ENCODE data around the gene GPR84.
"Not testable (repeated sequence)": the region's sequence is repeated elsewhere in the genome, so short reads cannot be mapped to it uniquely, and the experiment has no call there.

Gene GPR84

DNA sequence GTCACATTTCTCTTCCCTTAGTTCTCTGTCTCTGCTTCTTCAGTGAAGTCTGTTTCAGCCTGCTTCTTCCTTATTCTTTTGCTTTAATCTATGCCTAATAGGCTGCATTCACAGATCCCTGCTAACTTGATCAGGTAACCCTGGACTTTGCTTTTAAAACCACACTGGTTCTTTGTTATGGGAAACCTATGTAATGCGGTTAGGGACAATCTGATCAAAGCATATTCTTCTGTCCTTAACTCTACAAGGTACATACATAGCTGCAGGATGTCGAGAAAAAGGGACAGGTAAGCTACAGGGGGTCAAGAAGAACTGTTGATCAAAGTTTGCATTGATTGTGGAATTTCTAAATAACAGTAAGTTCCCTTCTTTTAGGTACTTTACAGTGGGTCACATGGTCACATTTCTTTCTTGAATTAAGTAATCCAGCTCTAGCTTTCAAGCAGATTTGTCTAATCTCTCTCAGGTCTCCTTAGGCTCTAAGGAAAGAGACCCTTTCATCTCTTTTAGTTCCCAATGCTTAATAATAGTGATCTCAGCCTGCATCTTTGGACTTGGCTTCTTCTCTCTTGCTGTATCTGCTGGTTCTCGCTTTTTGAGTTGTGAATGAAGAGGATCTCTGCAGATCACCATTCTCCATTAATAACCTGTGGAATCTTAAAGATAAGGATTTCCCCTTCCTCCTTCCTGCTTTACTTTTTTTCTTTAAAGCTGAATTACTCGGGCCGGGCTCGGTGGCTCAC is 35.5 kb downstream of the GPR84 start:
- peaks cover 15% of the 10 kb centered on the region for H3K36me3 ChIP-seq (replicated peaks)
- peaks cover 24% of the 10 kb centered on the region for H3K4me1 ChIP-seq
- in situ Hi-C loops (cut with MboI; ENCODE audit: low sequenced_read_pairs), result no loop called here
- no peak for DNase-seq (ENCODE audit: low spot score in 2 of 2)
- H3K27me3 ChIP-seq (ENCODE audit: low read depth), result no peaks in the 10 kb centered on the region
- H3K4me3 ChIP-seq, result no peak overlapping the region
- H3K9me3 ChIP-seq, result no peaks in the 10 kb centered on the region

DNA sequence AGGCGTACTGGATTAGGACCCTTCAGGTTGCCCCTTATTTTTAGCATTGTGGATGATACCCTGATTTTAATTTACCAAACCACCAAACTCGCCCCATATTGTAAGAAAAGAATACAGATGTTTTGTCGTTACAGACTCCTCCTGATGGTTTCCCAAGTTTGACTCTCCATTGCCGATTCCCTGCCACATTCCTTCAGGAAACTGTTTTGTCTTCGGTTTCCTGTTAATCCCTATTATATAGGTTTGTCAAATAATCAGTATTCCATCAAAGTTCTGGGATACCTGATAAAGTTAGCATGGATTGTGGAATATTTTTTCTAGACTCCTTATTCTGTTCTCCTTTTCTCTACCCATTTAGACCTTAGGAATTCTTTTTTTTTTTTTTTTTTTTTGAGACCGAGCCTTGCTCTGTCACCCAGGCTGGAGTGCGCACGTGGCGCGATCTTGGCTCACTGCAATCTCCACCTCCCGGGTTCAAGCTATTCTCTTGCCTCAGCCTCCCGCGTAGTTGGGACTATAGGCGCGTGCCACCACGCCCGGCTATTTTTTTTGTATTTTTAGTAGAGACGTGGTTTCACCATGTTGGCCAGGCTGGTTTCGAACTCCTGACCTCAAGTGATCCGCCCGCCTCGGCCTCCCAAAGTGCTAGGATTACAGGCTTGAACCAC is 38.7 kb downstream of the GPR84 start:
- in situ Hi-C loops (cut with MboI; ENCODE audit: low sequenced_read_pairs), result not testable (repeated sequence)

DNA sequence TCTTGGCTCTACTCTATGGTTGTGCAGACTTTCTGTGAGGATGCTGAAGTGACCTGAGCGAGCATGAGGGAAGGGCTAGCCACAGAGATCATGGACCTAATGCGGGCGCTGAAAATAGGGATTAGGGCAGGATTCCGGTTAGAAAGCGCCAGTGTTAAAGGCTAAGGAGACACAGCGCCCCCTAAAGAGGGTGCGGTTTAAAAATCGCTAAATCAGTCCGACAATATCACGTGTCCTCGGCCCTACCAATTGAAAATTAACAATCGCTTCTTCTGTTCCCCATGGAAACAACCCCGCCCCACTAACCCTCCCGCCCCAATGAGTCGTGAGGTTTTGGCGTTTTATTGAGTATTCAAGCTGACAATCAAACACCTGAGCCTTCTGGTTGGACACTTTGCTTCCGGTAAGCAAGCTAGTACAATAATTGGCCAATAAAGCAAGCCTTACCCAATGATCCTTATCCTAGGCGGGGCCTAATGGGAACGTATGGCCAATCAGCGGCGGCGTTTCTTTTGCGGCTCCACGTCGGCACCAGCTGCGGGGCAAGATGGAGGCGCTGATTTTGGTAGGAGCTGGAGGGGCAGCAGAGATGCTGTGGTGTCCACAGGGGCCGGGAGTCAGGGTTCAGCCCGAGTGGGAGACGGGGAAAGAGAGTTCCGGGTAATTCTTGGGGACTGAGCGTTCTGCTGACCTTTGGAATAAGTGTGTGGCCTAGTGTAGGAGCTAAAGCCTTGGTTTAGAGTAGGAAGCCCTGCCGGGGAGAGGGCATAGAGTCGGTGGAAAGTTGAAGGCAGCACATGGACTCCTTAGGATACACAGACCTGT is 39.5 kb downstream of the GPR84 start, which contains the start of gene COPZ1:
Gene COPZ1, plus strand, starts transcription at position 515 of the 825 bp plus-strand sequence. Its CDS starts 33 bp downstream, at position 548.
- peaks cover 24% of the 10 kb centered on the region for H3K4me1 ChIP-seq
- peak; percentile 97 to 100 for DNase-seq (ENCODE audit: low spot score in 2 of 2)
- in situ Hi-C loops (cut with MboI; ENCODE audit: low sequenced_read_pairs), result no loop called here

More for the DNA sequence above, 38.7 kb downstream of the GPR84 start:
- Histone ChIP-seq H3K4me3 (peak overlapping the region; percentile 87), H3K36me3 (replicated peaks) (peaks cover 15% of the 10 kb centered on the region), H3K4me1 (peaks cover 24% of the 10 kb centered on the region)
- DNase-seq (ENCODE audit: low spot score in 2 of 2), result peak in 1 of 2 experiments; percentile 47
- H3K9me3 ChIP-seq; H3K27me3 ChIP-seq (ENCODE audit: low read depth): not testable (repeated sequence)

DNA sequence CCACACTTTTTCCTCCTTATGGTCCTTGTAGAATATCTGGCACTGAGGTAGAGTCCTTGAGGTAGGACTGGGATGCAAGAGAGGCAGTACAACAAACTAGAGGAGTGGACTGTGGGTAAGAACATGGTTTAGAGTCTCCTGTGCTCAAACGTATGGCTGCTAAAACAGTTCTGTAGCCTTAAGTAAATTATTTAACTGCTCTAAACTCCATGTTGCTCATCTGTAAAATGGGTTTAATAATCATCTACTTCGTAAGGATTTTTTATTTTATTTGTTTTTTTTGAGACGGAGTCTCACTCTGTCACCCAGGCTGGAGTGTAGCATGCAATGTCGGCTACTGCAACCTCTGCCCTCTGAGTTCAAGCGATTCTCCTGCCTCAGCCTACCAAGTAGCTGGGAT is 42.9 kb downstream of the GPR84 start:
- H3K27me3 ChIP-seq (ENCODE audit: low read depth), result no peaks in the 10 kb centered on the region
- peaks cover 6% of the 10 kb centered on the region for H3K4me1 ChIP-seq
- H3K4me3 ChIP-seq, result no peak overlapping the region
- no peaks in the 10 kb centered on the region for H3K9me3 ChIP-seq
- in situ Hi-C loops (cut with MboI; ENCODE audit: low sequenced_read_pairs), result no loop called here
- H3K36me3 ChIP-seq (replicated peaks), result no peaks in the 10 kb centered on the region
- no peak for DNase-seq (ENCODE audit: low spot score in 2 of 2)

More for the DNA sequence above, 39.5 kb downstream of the GPR84 start, which contains the start of gene COPZ1:
- H3K4me3 ChIP-seq, result peak within 1 kb of the TSS; percentile 87
- peaks cover 15% of the 10 kb centered on the region for H3K36me3 ChIP-seq (replicated peaks)
- no peaks in the 10 kb centered on the region for H3K27me3 ChIP-seq (ENCODE audit: low read depth)
- no peaks in the 10 kb centered on the region for H3K9me3 ChIP-seq

Data from HAP-1 (cell line).